Thyroid gland (tissue), 4 donors: ENCODE measurements around the gene CTNNA2. TPM values are rescaled to one million over a fixed set of nuclear protein-coding genes. Genes with fewer than 3 reads are reported as not detected.

Experiments
- DNase-seq, 2 donors: peaks; one replicate each; pipeline ENCODE4 v3.0.0-alpha.2; 2019
- H3K27ac ChIP-seq, 3 donors: fragments of 200-600 bp; sonication (generic); 1 replicate in 2 of 3; 2 replicates in 1 of 3; pipeline ENCODE4 v1.5.1; 2016 to 2019; ENCODE audit warnings: mild to moderate bottlenecking in 1 of 3, moderate library complexity in 1 of 3
- H3K27me3 ChIP-seq: fragments of 200-600 bp; sonication (generic); one replicate; pipeline ENCODE4 v1.5.1; 2019
- H3K36me3 ChIP-seq, 2 donors: fragments of 200-600 bp; sonication (generic); one replicate each; pipeline ENCODE4 v1.5.1; 2016 to 2019
- H3K4me1 ChIP-seq, 2 donors: fragments of 200-600 bp; sonication (generic); one replicate each; pipeline ENCODE4 v1.5.1; 2017 to 2019
- H3K4me3 ChIP-seq, 3 donors: fragments of 200-600 bp; sonication (generic); replicated peaks in 1 of 3; 1 replicate in 2 of 3; 2 replicates in 1 of 3; pipeline ENCODE4 v1.5.1; 2016; ENCODE audit warnings: mild to moderate bottlenecking in 1 of 3
- H3K9me3 ChIP-seq: fragments of 200-600 bp; sonication (generic); one replicate; pipeline ENCODE4 v1.5.1; 2017
- CTCF ChIP-seq, 6 experiments: fragments of 200-600 bp in 3 of 6; fragments of 450-650 bp in 3 of 6; sonication (generic) in 3 of 6; IDR thresholded peaks; one replicate each; pipeline ENCODE4 v1.5.1; 2016 to 2019; ENCODE audit warnings: antibody characterized with exemption in 6 of 6, mild to moderate bottlenecking in 2 of 6, inconsistent platforms in 1 of 6, moderate library complexity in 1 of 6
- POLR2A ChIP-seq, 2 donors: fragments of 450-650 bp; IDR thresholded peaks; one replicate each; pipeline ENCODE4 v1.6.1; 2017; ENCODE audit warnings: antibody characterized with exemption in 2 of 2, mild to moderate bottlenecking in 2 of 2, moderate library complexity in 1 of 2
- WGBS, 2 donors: methylation state at CpG; one replicate each; pipeline ENCODE4 v1.1.5; 2017; 5-methylcytosine and 5-hydroxymethylcytosine counted together
- intact Hi-C: fragments of 100-400 bp; cut with DNase I; formaldehyde crosslinking; loops from one replicate; pipeline ENCODE4 v1.15.1; 2023
- total RNA-seq, 4 donors: library from RNA; depleted of rRNA; stranded (reverse); fragments of >200 nt; gene quantifications; one replicate each; pipeline ENCODE4 v1.2.3, GENCODE V29; 2016

The CTNNA2 gene
- total RNA-seq, 4 donors from 2014 or later = 0.13 to 0.44 (median 0.22) TPM; not detected in 1

- peak in 5 of 6 experiments; percentile 20 to 52 (median 36) for TF ChIP-seq CTCF (IDR thresholded peaks at IDR 0.05)
- no peak for TF ChIP-seq POLR2A (IDR thresholded peaks at IDR 0.05)
- no peaks in the 10 kb centered on the region for H3K36me3 ChIP-seq
- peak; percentile 17 to 35 for DNase-seq
- no peaks in the 10 kb centered on the region for H3K9me3 ChIP-seq
- peaks cover 7 to 12% of the 10 kb centered on the region in 2 donors for H3K4me1 ChIP-seq
- H3K27me3 ChIP-seq = no peaks in the 10 kb centered on the region
- no peak overlapping the region for H3K27ac ChIP-seq
- intact Hi-C loops = no loop called here
- WGBS, 2 donors = 57 to 63% methylated on average over 9 of the region's 9 CpGs
- no peak overlapping the region for H3K4me3 ChIP-seq
These were observed 743.3 kb downstream of the CTNNA2 start for GRCh38 chr2:80255918-80256781.

DNA sequence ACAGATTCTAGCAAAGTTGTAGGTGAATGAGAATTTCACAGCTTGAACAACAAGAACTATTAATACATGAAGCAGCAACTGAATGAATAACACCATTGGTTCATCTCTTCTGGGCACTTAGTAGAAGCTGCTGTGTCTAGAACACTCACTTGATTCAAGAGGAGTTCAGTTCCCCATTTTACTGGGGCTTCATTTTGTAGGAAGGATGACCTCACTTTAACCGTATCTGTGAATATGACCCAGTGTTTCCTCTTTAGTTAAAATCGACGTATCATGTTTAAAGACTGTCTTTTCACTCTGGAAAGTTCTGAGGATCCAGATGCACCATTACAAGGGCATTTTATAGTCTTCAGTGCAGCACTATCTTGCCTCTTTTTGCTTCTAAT, 743.9 kb downstream of the CTNNA2 start:
- H3K36me3 ChIP-seq = no peaks in the 10 kb centered on the region
- H3K27ac ChIP-seq = no peak overlapping the region
- peaks cover 7 to 12% of the 10 kb centered on the region in 2 donors for H3K4me1 ChIP-seq
- no peaks in the 10 kb centered on the region for H3K27me3 ChIP-seq
- H3K9me3 ChIP-seq = no peaks in the 10 kb centered on the region
- WGBS, 2 donors = 73 to 76% methylated on average over 3 of the region's 3 CpGs
- H3K4me3 ChIP-seq = no peak overlapping the region
- no peak for TF ChIP-seq CTCF (IDR thresholded peaks at IDR 0.05)
- TF ChIP-seq POLR2A (IDR thresholded peaks at IDR 0.05) = no peak
- intact Hi-C loops = no loop called here
- no peak for DNase-seq

DNA sequence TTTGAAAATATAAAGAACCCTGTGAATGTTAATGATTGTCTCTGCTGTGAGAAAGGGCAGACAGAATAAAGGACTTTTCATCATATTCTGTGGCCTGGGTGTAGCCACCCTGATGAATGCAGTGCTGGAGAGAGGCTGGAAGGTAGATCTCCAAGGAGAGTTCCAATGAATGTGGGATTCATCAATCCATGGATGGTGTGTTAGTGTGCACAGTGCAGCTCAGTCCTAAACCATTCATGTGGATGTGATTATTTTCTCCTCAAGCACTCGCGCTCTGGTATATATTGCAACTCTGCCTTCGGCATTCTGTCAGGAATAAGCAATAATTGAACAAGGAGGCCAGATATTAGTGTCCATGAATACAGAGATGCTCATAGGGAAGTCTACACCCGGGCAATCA, 744.6 kb downstream of the CTNNA2 start:
- H3K4me1 ChIP-seq = peaks cover 7 to 12% of the 10 kb centered on the region in 2 donors
- H3K36me3 ChIP-seq = no peaks in the 10 kb centered on the region
- no peak for TF ChIP-seq CTCF (IDR thresholded peaks at IDR 0.05)
- no peak for TF ChIP-seq POLR2A (IDR thresholded peaks at IDR 0.05)
- WGBS, 2 donors = 97% methylated on average over 4 of the region's 4 CpGs
- intact Hi-C loops = no loop called here
- no peak overlapping the region for H3K4me3 ChIP-seq
- no peak for DNase-seq
- H3K27ac ChIP-seq = no peak overlapping the region
- H3K27me3 ChIP-seq = no peaks in the 10 kb centered on the region
- H3K9me3 ChIP-seq = no peaks in the 10 kb centered on the region

DNA sequence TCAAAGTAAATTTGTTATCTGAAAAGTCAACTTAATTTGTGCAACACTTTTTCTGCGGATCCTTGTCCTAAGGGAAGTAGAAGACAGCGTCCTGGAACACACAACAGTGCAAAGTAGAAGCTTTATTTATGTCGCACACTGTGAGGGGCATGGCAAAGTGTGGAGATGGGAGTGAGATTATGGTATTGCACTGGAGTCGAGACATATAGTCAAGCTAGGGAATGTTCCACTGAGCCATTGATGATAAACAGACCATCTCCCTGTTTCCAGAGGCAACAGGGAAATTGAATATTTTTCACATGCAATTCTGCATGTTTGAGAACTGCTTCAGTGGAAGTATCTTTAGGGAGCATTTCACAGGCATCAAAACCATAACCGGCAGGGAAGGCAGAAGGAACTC, 745.5 kb downstream of the CTNNA2 start:
- no peak for DNase-seq
- H3K27me3 ChIP-seq = no peaks in the 10 kb centered on the region
- TF ChIP-seq POLR2A (IDR thresholded peaks at IDR 0.05) (no peak), CTCF (IDR thresholded peaks at IDR 0.05) (no peak)
- H3K4me3 ChIP-seq = no peak overlapping the region
- no peaks in the 10 kb centered on the region for H3K9me3 ChIP-seq
- intact Hi-C loops = no loop called here
- WGBS, 2 donors = 76 to 84% methylated on average over 5 of the region's 5 CpGs
- peaks cover 7 to 12% of the 10 kb centered on the region in 2 donors for H3K4me1 ChIP-seq
- H3K36me3 ChIP-seq = no peaks in the 10 kb centered on the region
- H3K27ac ChIP-seq = no peak overlapping the region

DNA sequence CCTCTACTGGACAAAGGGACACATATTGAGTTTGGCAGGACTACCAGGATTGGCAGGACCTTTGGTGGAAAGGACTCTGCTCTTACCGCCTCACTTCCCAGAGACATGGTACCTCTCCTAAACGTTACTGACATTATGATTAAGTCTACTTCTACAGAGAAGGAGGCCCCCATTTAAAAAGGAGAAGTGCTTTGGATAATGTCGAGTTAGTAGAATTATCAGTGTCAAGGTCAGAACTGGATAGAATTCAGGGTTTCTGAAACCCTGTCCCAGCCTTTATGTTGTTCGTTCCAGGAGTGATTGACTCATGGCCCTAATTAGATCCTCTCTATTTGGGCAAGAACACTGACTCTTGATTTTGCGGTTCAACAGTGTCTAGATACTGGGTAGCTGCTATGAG, 745.9 kb downstream of the CTNNA2 start:
- H3K36me3 ChIP-seq = no peaks in the 10 kb centered on the region
- intact Hi-C loops = no loop called here
- TF ChIP-seq POLR2A (IDR thresholded peaks at IDR 0.05) (no peak), CTCF (IDR thresholded peaks at IDR 0.05) (no peak)
- H3K27ac ChIP-seq = no peak overlapping the region
- no peak for DNase-seq
- H3K27me3 ChIP-seq = no peaks in the 10 kb centered on the region
- 86 to 88% methylated on average over 5 of the region's 5 CpGs for WGBS, 2 donors
- H3K4me1 ChIP-seq = peaks cover 7 to 12% of the 10 kb centered on the region in 2 donors
- no peaks in the 10 kb centered on the region for H3K9me3 ChIP-seq
- H3K4me3 ChIP-seq = no peak overlapping the region
